ENCODE measurements around the gene MMP3.

MMP3 gene

DNA sequence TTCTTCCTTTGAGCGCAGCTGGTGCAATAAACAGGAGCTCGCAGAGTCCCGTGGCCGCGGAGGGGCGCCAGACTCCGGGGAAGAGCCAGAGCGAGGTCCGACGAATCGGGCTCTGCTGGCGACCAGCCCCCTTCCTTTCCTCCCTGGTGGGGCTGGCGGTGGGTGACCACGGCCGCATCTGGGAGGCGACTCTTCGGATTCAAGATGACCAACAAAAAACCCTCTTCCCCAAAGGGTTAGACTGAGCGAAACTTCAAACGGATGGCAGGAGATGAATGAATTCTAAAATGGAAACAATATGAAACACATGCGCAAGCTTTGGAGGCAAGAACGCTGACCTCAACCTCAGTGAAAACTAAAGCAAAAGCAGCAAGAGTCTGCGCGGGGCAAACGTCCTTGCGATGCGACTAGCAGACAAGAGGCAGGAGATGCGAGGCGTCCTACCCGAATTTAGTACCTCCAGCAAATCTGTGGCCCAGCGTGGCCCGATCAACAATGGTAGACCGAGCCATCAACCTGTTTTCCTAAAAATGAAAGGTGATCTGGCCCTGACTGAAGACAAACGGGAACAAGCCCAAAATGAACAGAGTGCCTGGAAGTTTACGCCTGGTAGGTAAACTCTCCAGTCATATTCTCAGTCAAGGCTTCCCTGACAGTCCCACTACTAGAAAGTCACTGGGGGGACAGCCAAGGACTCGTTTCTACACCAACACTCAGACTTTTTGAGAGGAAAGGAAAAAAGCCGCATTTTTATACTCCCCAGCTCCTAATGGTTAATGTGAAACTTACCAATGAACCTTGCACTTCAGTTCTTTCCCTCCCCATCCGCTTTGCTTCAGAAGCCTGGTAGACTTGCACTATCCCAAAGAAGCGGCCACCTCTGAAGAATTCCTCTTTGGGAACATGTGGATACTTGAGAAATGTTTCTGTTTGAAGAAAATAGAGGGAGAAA lies 11.6 kb downstream of the MMP3 start:
- DNase-seq (ENCODE audit: low spot score) = no peak

DNA sequence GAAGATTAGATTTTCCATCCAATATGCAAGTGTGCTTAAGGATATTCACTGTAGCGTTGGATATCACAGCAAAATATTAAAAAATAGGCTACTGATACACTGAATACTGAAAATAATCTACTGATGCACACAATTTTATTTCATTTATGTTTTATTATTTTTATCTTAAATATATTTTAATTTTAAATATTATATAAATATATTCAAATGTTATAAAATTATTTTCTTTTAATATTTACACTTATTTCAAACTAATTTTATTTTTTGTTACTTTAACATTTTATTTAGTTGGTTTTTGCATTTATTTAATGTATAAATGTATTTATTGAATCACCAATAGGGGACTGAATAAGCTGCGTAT lies 12.3 kb downstream of the MMP3 start:
- DNase-seq (ENCODE audit: low spot score) = no peak

DNA sequence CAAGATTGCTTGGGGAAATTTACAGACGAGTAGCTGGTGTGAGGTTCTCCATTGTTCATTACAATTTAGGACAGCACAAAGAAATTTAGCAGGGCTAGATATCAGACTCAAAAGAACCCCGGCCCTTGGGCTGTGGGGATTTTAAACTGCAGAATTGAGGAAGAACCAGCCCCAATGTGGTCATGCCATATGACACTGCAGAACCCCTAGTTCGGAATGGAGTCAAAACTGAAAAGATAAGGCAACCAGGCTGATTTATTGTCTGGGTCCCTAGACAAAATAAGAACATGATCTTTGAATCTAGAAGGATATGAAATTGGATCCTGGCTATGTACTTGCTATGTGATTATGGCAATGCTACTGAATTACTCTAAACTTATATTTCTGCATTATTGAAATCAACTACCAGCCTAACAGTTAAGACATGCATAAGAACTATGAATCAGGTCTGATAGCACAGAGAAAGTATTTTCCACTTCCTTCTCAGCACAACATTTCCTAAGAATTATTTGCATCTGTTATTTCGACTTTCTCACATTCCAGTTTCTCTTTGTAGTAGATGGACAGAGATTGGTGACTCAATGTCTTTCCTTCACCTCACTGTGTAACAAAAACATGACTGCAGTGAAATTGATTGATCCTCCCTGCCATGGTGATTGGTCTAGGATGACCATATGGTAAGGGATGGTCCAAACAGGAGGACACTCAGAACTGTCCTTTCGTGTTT lies 13.2 kb downstream of the MMP3 start:
- no peak for DNase-seq (ENCODE audit: low spot score)

DNA sequence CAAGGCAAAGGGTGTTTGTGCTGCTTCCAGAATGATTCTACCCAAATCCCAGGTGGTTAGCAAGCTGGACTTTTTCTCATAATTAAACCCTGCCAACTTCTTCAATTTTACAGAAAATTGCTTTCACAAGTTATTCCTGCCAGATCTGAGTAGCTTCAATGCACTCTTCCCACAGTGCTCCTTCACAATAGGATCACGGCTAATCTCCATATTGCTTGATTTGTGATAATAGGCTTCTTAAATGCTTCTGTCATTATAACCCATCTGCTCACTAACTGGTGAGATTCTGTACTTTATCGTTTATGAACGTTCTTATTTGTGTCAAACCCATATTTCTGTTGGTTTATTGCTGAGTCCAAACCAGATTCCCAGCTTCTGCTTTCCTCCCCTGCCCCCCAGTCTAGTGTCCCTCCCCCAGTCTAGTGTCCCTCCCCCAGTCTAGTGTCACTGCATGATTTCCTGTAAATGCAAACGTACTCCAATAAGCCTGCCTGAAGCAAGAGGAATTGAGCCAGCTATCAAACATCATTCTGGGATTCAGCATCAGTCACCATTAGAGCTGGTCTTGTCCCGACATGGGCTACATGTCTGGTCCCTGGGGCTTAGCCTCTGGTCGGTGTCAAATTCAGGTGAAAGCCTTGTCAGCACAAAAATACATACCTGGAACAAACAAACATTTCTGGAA lies 14.0 kb downstream of the MMP3 start:
- DNase-seq (ENCODE audit: low spot score) = no peak

DNA sequence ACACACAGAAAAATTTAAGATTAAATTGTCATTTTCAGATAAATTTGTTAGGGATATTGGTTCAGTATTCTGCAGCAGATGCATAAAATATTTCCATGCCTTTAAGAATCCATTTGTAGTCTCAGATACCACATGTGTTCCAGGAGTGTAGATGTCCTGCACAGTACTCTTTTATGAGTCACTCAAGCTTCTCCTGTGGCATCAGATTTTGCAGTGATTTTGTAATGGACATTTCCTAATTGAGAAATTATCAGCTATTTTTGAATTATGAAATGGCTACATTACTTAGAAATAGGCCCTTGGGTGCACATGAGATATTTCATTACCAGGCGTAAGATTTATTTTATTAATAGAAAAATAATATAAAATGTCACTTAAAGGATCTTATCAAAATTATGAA lies 18.9 kb downstream of the MMP3 start:
- DNase-seq (ENCODE audit: low spot score) = no peak

DNA sequence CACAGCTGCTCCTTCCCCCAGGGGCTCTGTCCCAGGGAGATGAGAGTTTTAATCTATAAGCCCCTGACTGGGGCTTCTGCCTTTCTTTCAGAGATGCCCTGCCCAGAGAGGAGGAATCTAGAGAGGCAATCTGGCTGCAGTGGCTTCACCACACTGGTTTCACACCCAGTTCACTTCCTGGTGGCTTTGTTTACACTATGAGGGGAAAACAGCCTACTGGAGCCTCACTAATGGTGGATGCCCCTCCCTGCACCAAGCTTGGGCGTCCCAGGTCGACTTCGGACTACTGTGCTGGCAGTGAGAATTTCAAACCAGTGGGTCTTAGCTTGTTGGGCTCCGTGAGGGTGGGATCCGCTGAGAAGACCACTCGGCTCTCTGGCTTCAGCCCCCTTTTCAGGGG lies 23.9 kb downstream of the MMP3 start:
- DNase-seq (ENCODE audit: low spot score) = no peak

DNA sequence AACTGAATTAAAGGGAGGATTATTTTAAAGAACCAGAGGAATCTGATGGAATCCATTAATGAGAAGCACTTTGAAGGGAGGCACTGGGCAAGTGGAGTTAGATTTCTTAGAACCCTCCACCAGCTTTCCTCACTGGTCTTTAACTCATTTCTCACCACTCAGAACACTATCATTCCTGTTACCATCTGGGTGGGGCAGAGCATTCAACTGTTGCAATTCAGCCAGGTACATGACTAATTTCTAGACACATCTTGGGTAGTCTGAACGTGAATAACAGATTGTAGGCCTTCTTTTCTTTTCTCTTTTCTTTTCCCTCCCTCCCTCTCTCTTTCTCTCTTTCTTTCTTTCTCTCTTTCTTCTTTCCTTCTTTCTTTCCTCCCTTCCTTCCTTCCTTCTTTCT lies 29.9 kb downstream of the MMP3 start:
- no peak for DNase-seq (ENCODE audit: low spot score)

DNA sequence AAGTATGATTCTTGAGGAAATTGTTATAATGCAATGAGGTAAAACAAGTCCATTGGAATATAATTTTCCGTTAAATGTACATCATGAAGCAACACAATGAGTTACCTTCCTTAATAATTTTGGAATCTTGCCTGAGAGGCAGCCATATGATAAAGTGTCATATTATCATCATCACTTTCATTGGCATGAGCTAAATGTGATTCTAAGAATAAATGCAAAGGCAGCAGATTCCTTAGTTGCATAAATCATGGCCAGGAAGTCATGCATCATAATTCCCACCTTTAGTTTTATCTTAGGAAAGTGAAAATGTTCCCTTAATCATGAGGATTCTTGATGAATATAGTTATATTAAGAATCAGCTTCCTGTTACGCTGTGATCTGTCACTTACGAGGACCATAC lies 31.2 kb downstream of the MMP3 start:
- DNase-seq (ENCODE audit: low spot score) = no peak

DNA sequence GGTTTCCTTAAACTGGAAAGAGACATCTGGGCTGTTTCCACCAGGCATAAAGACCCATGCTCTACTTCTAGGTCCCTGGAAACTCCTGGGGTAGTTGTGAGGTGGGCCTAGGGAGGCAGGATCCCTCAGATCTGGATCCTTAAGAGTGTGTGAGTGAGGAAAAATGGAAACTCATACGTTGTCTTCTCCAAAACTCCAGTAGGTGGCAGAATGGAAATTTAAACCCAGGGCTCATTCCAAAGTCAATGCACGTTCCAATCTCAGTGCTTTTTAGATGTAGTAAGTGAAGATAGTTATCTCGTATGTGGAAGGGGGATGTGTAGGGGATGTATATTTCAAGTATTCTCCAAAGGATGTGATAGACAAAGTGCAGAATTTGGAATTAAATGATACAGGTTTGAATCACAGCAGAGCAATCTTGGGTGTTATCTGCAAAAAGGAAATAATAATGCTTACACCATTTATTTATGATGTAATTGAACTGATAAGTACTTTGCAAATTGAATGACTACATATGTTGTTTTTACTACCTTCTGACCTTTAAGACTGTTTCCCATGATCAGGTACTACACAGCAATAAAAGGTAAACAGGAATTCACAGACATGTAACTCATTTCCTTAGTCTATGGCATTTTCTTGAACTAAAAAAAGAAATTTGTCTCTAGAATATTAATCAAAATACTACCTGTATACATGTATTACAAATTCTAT lies 32.3 kb downstream of the MMP3 start:
- no peak for DNase-seq (ENCODE audit: low spot score)

DNA sequence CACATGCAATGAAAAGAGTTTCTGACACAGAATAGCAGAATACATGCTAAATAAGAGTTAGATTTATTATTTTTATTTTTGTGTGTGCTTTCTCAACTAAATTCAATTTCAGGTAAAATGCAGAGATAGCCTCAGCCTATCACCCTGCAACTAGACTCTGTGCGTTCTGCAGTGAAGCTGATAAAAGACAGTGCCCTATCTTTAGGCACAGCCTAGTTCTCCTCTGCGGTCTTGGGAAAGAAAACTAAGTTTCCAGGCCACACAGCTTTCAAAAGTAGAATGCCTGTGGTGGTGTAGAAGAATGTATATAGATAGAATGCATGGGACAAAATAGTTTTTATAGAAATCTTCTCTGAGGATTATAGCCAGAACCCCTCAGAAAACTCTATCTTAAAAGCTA lies 33.4 kb downstream of the MMP3 start:
- peak; percentile 30 for DNase-seq (ENCODE audit: low spot score)

DNA sequence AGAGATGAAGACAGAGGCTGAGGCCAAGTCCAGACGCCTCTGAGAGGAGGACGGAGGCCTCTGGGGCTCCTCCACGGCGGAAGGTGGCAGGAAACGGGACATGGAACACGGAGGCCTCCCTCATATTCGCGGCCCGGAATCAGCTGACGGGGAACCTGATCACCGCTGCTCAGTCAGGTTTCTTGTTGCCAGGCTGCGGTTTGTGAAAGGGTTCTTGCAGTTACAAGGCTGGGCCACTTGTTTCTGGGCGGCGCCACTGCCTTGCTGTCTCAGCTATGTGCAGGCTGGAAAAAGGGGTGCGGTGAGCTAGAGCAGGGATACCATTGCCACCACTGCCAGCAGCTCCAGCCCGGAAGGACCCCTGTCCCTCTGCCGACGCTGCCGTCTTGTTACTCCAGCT lies 35.5 kb downstream of the MMP3 start:
- no peak for DNase-seq (ENCODE audit: low spot score)

DNA sequence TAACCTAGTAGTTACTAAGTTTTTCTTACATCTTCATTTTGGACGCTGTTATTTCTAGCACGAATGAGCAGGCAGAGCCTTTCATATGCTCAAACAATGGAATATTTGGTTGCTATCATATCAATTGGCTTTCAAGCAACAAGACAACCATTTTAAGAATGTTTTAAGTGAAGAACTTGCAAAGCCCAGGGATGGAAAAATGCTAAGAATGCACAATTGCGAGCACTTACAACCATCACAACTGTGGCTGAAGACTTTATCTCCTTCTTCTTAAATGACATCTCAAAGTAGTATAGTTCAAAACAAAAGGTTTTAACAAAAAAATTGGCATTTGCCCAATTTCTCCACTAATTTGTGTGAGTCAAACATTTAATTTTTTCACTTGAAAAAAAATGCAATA lies 37.1 kb downstream of the MMP3 start:
- DNase-seq (ENCODE audit: low spot score) = no peak

DNA sequence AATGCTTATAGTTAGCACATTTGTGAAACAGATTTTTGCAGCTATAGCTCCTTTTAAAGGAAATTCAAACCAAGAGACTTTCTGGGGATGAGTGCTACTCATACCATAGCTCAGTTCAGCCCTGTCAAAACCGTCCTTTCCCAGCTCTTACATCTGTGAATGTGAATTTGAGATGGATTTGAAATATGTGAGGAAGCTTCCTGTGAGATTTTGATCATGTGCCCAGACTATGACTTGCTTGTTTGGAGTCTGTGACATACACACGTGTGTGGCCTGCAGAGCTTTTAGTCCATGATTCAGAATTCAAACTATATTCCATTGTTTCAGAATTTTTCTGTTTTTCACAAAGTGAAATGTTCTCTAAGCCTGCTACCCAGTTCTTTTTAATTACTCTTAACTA lies 41.1 kb downstream of the MMP3 start:
- no peak for DNase-seq (ENCODE audit: low spot score)

DNA sequence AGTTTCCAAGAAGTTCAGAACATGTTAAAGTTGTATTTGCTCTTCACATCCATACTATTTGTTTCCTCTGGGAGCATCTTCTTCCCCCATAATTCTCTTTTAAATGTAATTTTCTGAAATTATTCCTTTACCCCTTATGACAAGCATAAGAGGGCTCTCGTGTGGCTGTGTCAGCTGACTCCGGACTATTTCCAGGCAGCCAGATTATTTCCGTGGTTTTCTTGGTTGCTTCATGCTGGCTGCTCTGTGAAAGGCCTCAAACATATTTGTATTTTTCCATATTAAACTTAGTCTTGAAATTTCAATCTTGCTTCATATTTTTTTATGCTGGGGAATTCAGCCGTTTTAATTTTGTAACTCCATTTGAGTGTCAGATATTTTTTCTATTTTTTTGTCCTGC lies 42.6 kb downstream of the MMP3 start:
- no peak for DNase-seq (ENCODE audit: low spot score)

DNA sequence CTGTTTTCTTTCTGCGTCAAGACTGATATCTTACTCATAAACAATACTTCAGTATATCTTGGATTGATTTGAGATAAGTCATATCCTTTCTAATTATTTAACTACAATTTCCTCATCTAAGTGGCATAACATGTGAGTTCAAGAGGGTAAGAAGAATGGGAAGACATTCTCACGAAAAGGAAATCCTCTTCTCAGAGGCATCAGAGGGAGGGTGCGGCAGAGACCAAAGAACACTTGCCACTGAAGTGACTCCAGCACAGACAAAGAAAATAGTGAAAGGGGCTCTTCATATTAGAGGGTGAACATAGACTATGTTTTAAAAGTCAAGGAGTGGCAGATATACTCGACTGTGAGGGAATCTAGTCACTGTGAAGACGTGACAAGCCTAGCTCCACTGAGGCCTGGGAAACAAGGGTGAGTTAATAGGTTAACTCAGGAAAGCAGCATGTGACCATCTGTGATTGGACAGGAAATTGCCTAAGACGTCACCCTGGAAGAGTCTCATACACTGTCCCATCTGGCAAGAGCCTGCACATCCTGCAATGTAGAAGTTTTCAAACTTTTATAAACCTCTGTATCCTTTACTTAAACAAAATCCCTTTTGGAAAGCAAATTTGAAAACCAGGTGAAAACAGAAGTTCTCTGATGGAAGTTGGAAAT lies 43.6 kb downstream of the MMP3 start:
- DNase-seq (ENCODE audit: low spot score) = no peak

DNA sequence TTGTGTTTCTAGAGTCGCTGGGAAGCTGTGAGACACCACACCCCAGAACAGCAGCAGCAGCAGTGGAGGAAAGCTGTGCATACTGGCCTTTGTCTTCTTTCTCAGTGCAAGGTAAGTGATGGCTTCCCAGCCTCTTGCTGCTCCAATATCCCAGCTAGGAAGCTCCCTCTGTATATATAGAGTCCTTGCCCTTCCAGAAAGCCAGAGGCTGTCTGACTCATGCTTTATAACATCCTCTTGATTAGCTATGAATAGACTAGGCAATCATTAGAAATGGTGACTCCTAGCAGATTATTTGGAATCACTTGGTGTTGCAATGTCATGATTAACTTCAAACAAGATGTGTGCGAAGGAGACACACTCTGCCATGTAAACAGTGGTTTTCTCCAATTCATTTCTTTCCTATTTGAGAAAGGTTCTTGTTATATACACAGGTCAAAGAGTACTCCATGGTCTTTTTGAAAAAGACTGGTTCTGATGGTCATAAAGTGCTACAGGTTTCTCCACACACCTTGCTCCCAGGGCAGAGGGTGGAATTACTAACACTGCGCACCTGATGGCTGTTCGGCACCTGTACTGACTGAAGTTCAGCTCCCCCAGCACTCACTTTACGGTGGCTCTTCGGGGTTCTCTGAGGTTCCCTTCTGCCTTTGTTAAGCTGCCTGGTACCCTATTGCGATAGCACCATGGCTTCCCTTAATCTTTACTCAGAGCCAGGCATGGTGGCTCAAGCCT lies 45.2 kb downstream of the MMP3 start, which contains the start of gene MMP1:
Gene MMP1 (minus strand): TSS at position 149 of the 735 bp plus-strand sequence. CDS start 68 bp downstream, at position 81.
- no peak for DNase-seq (ENCODE audit: low spot score)

DNA sequence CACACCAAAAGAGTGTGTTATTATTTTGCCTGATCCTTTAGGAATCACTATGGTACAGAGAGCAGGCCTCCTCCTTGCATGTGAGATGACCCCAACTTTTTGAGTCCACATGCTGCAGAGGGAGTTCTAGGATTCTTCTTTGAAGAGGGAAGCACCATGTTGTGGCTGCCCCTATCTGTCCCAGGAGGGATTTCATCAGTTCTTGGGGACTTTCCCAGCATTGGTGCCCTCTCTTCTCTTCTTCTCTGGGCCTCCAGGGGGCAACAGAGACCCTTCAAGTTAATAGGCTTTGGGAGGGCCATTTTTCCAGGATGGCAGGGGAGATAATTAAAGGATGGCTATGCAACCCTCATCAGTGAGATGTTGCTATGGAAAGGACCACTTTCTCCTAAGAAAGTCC lies 49.0 kb downstream of the MMP3 start:
- DNase-seq (ENCODE audit: low spot score) = peak; percentile 15

DNA sequence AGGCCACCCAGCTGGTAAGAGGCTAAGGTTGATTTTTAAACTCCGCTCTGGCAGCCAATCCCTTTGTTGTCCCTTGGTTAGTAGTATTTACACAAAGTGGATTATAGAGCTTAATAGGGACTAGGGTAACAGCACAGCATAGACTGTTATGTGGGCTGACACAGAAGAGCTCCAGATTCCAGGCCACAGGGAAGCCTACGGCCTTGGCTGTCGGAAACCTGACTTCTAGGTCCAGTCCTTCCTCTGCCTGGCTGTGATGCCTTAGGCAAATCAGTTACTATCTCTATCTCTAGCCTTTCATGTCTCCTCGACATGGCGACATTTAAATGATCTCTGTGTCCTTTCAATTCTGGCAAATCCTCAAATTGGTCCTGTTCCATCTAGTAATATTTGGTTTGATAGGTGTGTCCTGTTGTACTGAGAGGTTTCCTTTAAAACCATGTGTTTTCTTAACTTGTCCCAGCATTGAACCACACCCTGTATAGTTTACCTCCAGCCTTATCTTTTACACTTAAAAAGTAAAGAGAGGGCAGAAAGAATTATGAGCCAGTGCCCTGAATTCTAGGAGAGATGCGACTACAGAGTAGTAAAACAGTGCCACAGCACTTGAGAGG lies 49.6 kb downstream of the MMP3 start:
- no peak for DNase-seq (ENCODE audit: low spot score)

DNA sequence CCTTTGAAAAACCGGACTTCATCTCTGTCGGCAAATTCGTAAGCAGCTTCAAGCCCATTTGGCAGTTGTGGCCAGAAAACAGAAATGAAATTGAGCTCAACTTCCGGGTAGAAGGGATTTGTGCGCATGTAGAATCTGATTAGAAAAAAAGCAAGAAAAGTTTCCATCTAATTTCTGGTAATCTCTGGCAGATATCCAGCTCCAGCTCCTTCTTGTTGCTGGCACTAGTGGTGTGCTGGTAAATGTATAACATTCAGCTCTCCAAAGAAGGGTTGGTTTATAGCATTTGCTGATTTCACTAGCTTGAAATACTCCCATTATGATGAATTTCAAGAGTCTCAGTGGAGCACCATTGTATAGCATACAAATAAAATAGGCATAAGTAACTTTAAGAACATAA lies 50.8 kb downstream of the MMP3 start:
- DNase-seq (ENCODE audit: low spot score) = no peak

DNA sequence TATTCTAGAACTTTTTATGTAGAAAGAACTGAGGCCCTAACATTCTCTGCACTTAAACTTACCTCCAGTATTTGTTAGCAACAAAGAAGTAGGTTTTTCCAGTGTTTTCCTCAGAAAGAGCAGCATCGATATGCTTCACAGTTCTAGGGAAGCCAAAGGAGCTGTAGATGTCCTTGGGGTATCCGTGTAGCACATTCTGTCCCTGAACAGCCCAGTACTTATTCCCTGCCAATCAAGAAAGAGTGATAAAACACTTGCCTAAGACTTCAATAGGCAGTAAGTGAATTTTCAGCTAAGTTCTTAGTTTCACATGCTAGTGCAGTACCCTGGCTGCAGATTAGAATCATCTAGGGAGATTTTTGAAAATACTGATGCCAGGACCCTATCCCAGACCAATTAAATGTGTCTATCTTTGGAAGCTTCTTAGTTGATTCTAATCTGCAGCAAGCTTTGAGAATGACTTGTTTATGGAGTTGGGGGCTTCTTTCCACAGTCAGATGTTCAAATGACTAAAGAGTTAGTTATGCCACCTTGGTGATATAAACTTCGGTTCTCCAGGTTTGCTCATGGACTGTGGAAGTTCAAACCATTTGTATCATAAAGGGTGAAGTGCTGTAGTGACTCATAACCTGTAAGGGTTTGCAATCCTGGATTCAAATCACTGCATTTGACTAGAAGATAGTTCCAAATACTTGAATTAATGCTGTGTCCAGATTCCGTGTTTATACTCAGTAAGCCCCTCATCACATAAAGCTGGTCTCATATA lies 52.0 kb downstream of the MMP3 start:
- no peak for DNase-seq (ENCODE audit: low spot score)
